B cell (primary cell): ENCODE data around the gene TNKS1BP1.

Source experiments
- EZH2 ChIP-seq: IDR thresholded peaks from 2 replicates; pipeline ENCODE4 v1.6.1; 2012; ENCODE audit warnings: borderline replicate concordance, low read depth, mild to moderate bottlenecking, moderate library complexity, low read length; ENCODE audit not compliant: insufficient read depth, poor library complexity, severe bottlenecking
- TF ChIP-seq, protein P1 (sequence below): fragments of 200-600 bp; IDR thresholded peaks from one replicate; pipeline ENCODE4 v1.8.0; 2022; ENCODE audit warnings: antibody characterized with exemption, mild to moderate bottlenecking

DNA sequence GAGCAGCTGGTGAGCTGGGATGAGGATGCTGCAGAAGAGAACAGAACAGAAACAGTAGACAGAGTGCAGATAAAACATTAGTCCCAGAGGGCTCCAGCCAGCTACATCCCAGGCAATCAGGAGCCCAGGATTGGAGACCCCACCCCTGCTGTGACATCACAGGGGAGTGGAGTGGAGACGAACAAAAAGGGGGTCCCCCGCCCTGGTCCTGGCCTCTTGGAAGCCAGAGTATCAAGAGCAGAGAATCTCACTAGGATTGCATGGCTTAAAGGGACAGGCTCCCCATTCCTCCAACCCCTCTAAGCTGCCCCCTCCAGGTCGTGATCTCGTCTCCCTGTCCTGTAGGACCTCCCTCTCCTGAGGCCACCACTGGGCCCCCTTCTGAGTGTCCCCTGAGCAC is 13.4 kb upstream of the TNKS1BP1 start, which contains the start of gene P2RX3:
- TF ChIP-seq, protein P1, sequence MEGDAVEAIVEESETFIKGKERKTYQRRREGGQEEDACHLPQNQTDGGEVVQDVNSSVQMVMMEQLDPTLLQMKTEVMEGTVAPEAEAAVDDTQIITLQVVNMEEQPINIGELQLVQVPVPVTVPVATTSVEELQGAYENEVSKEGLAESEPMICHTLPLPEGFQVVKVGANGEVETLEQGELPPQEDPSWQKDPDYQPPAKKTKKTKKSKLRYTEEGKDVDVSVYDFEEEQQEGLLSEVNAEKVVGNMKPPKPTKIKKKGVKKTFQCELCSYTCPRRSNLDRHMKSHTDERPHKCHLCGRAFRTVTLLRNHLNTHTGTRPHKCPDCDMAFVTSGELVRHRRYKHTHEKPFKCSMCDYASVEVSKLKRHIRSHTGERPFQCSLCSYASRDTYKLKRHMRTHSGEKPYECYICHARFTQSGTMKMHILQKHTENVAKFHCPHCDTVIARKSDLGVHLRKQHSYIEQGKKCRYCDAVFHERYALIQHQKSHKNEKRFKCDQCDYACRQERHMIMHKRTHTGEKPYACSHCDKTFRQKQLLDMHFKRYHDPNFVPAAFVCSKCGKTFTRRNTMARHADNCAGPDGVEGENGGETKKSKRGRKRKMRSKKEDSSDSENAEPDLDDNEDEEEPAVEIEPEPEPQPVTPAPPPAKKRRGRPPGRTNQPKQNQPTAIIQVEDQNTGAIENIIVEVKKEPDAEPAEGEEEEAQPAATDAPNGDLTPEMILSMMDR: no peak
- TF ChIP-seq EZH2: no peak
